HepG2 (cell line): ENCODE results near the gene ASH1L. TPM values are rescaled to one million over a fixed set of nuclear protein-coding genes. Genes with fewer than 3 reads are reported as not detected.
A peak's percentile ranks its signal among the peaks of the same experiment; 100 is the strongest.

Experiments
- ATF7 ChIP-seq, 2 experiments: fragments of 450-650 bp in 1 of 2; sonication (generic) in 1 of 2; formaldehyde crosslinking in 1 of 2; IDR thresholded peaks; 2 replicates each; pipeline versions ENCODE4 v1.4.0 to v1.6.1; 2016 to 2020; ENCODE audit warnings: antibody characterized with exemption in 1 of 2, mild to moderate bottlenecking in 1 of 2, missing genetic modification reagents in 1 of 2
- BRF2 ChIP-seq: sonication (generic); formaldehyde crosslinking; IDR thresholded peaks from 2 replicates; pipeline ENCODE4 v1.8.1; 2022; ENCODE audit warnings: mild to moderate bottlenecking, missing genetic modification reagents
- CAMTA2 ChIP-seq: sonication (generic); formaldehyde crosslinking; IDR thresholded peaks from 2 replicates; pipeline ENCODE4 v1.4.0; 2020; ENCODE audit warnings: mild to moderate bottlenecking, missing genetic modification reagents, borderline replicate concordance
- CREM ChIP-seq, 2 experiments: sonication (generic) in 1 of 2; formaldehyde crosslinking in 1 of 2; IDR thresholded peaks; 2 replicates each; pipeline versions ENCODE4 v1.4.0 to v1.6.1; 2016 to 2020; ENCODE audit warnings: antibody characterized with exemption in 1 of 2, mild to moderate bottlenecking in 1 of 2, missing genetic modification reagents in 1 of 2
- DNMT1 ChIP-seq: sonication (generic); formaldehyde crosslinking; IDR thresholded peaks from 2 replicates; pipeline ENCODE4 v1.5.1; 2020; ENCODE audit warnings: mild to moderate bottlenecking, missing genetic modification reagents
- ELF4 ChIP-seq: sonication (generic); formaldehyde crosslinking; IDR thresholded peaks from 2 replicates; pipeline ENCODE4 v1.5.0; 2020; ENCODE audit warnings: missing genetic modification reagents, mild to moderate bottlenecking, moderate library complexity, borderline replicate concordance
- JUNB ChIP-seq: sonication (generic); formaldehyde crosslinking; IDR thresholded peaks from 2 replicates; pipeline ENCODE4 v1.8.0; 2022; ENCODE audit warnings: missing genetic modification reagents, mild to moderate bottlenecking, borderline replicate concordance
- KLF16 ChIP-seq, 2 experiments: sonication (generic) in 1 of 2; formaldehyde crosslinking in 1 of 2; IDR thresholded peaks; 2 replicates each; pipeline versions ENCODE4 v1.6.1 to v1.8.0; 2016 to 2023; ENCODE audit warnings: missing genetic modification reagents in 2 of 2, missing compliant biosample characterization in 1 of 2
- MIER3 ChIP-seq: IDR thresholded peaks from 2 replicates; pipeline ENCODE4 v1.6.1; 2016; ENCODE audit warnings: missing compliant biosample characterization, borderline replicate concordance
- MXD4 ChIP-seq: IDR thresholded peaks from 2 replicates; pipeline ENCODE4 v1.6.1; 2016; ENCODE audit warnings: mild to moderate bottlenecking, missing biosample characterization, missing genetic modification reagents
- PBX2 ChIP-seq: IDR thresholded peaks from 2 replicates; pipeline ENCODE4 v1.6.1; 2016; ENCODE audit warnings: control low read depth
- POLR2G ChIP-seq: fragments of 200-400 bp; formaldehyde crosslinking; IDR thresholded peaks from 2 replicates; pipeline ENCODE4 v1.6.1; 2018; ENCODE audit warnings: mild to moderate bottlenecking, low read depth, low read length, moderate library complexity
- RFX3 ChIP-seq: IDR thresholded peaks from 2 replicates; pipeline ENCODE4 v1.6.1; 2016; ENCODE audit warnings: missing biosample characterization, missing genetic modification reagents
- RFXAP ChIP-seq: sonication (generic); formaldehyde crosslinking; IDR thresholded peaks from 2 replicates; pipeline ENCODE4 v1.4.0; 2020; ENCODE audit warnings: missing genetic modification reagents, borderline replicate concordance
- THAP9 ChIP-seq: sonication (generic); formaldehyde crosslinking; IDR thresholded peaks from 2 replicates; pipeline ENCODE4; 2020; ENCODE audit warnings: missing genetic modification reagents, mild to moderate bottlenecking, borderline replicate concordance
- WIZ ChIP-seq: sonication (generic); formaldehyde crosslinking; IDR thresholded peaks from 2 replicates; pipeline ENCODE4 v1.5.1; 2020; ENCODE audit warnings: mild to moderate bottlenecking, missing genetic modification reagents
- ZBTB14 ChIP-seq: sonication (generic); formaldehyde crosslinking; IDR thresholded peaks from 2 replicates; pipeline ENCODE4 v1.4.0; 2020; ENCODE audit warnings: missing genetic modification reagents
- ZBTB7B ChIP-seq: sonication (generic); formaldehyde crosslinking; IDR thresholded peaks from 2 replicates; pipeline ENCODE4 v1.4.0; 2020; ENCODE audit warnings: missing genetic modification reagents
- ZEB1 ChIP-seq: IDR thresholded peaks from 2 replicates; pipeline ENCODE4 v1.6.1; 2012; ENCODE audit warnings: mild to moderate bottlenecking, low read depth, inconsistent platforms; ENCODE audit not compliant: insufficient replicate concordance
- ZNF124 ChIP-seq: sonication (generic); formaldehyde crosslinking; IDR thresholded peaks from 2 replicates; pipeline ENCODE4 v1.4.0; 2020; ENCODE audit warnings: missing genetic modification reagents
- ZNF20 ChIP-seq: sonication (generic); formaldehyde crosslinking; IDR thresholded peaks from 2 replicates; pipeline ENCODE4 v1.4.0; 2020; ENCODE audit warnings: mild to moderate bottlenecking, moderate library complexity, missing genetic modification reagents
- ZNF441 ChIP-seq: sonication (generic); formaldehyde crosslinking; IDR thresholded peaks from 2 replicates; pipeline ENCODE4 v1.7.0; 2021; ENCODE audit warnings: missing genetic modification reagents, borderline replicate concordance
- ZNF501 ChIP-seq: sonication (generic); formaldehyde crosslinking; IDR thresholded peaks from 2 replicates; pipeline ENCODE4 v1.5.1; 2020; ENCODE audit warnings: mild to moderate bottlenecking, moderate library complexity, missing genetic modification reagents
- ZNF850 ChIP-seq: sonication (generic); formaldehyde crosslinking; conservative IDR thresholded peaks from 2 replicates; pipeline ENCODE4 v1.9.0; 2021; ENCODE audit warnings: mild to moderate bottlenecking, missing genetic modification reagents
- polyA plus RNA-seq, 8 experiments: library from polyadenylated mRNA; depleted of rRNA in 3 of 8; stranded (reverse) in 7 of 8; unstranded in 1 of 8; fragments of >200 nt; fragmentation: Illumina TruSeq in 4 of 8; extraction: Trizol in 4 of 8; gene quantifications; 2 replicates each; pipeline versions ENCODE4 v1.2.1 to v1.2.3, GENCODE V29; 2011 to 2016; ENCODE audit warnings: low read depth in 4 of 8, missing spikeins in 1 of 8, mixed read lengths in 1 of 8; ENCODE audit not compliant: insufficient read depth in 1 of 8
- total RNA-seq, 5 experiments: library from RNA; depleted of rRNA; stranded (reverse); fragments of >200 nt; fragmentation: Illumina TruSeq; extraction: Trizol; gene quantifications; 2 replicates each; pipeline ENCODE4 v1.2.3, GENCODE V29; 2016; ENCODE audit warnings: low read depth in 1 of 5

ASH1L gene
- total and polyA plus RNA-seq, 2 of the 13 experiments (the other 11 are each of a cell fraction or from before 2014, with no cell fraction given) = 10.2 to 15.3 TPM

GRCh38 chr1:155304558-155305063 is 258.0 kb downstream of the ASH1L start (continued):
- TF ChIP-seq ZBTB14 (no peak), ZNF124 (CRISPR knock-in tag) (peak; percentile 51; the same call in 1 of the 2 replicates), ELF4 (peak; percentile 8; the same call in 1 of the 2 replicates), ZNF501 (no peak), RFX3 (CRISPR knock-in tag) (no peak), MIER3 (CRISPR knock-in tag) (no peak; the same call in 1 of the 2 replicates), DNMT1 (no peak), ZNF441 (0 out of 2 replicates have a peak, but pooled peaks have one; percentile 50), MXD4 (0 out of 2 replicates have a peak, but pooled peaks have one; percentile 32), CREM (IDR thresholded peaks at IDR 0.05) (no peak), CREM (CRISPR knock-in tag; IDR thresholded peaks at IDR 0.05) (no peak), CAMTA2 (no peak), JUNB (no peak), KLF16 (CRISPR knock-in tag; IDR thresholded peaks at IDR 0.05) (0 out of 4 replicates have a peak, but pooled peaks of 1 of the 2 experiments have one; percentile 13), ZEB1 (no peak), RFXAP (CRISPR knock-in tag) (no peak), PBX2 (no peak), ZNF20 (CRISPR knock-in tag) (no peak), WIZ (CRISPR knock-in tag) (no peak), ATF7 (IDR thresholded peaks at IDR 0.05) (no peak), ATF7 (CRISPR knock-in tag; IDR thresholded peaks at IDR 0.05) (no peak), BRF2 (CRISPR knock-in tag) (no peak), ZNF850 (no peak), POLR2G (0 out of 2 replicates have a peak, but pooled peaks have one; percentile 45), THAP9 (CRISPR knock-in tag) (no peak), ZBTB7B (CRISPR knock-in tag) (no peak)
